ENCODE measurements around the gene MLLT1.

Gene MLLT1

GRCh38 chr19:6216996-6217751 is 62.6 kb downstream of the MLLT1 start:
- H3K9me3 ChIP-seq (ENCODE audit: insufficient read depth, low read depth, low read length) = no peaks in the 10 kb centered on the region
- no peaks in the 10 kb centered on the region for H3K27me3 ChIP-seq (ENCODE audit: insufficient read depth, low read length, poor library complexity, severe bottlenecking)
- H3K4me1 ChIP-seq (ENCODE audit: insufficient read depth, low read length, poor library complexity, severe bottlenecking) = no peaks in the 10 kb centered on the region
- no peak overlapping the region for H3K4me2 ChIP-seq (ENCODE audit: low read depth, low read length, poor library complexity, severe bottlenecking)
- H3F3A ChIP-seq (ENCODE audit: low read depth) = no peaks in the 10 kb centered on the region
- H3K4me3 ChIP-seq (ENCODE audit: low read length, poor library complexity, severe bottlenecking) = no peak overlapping the region
- peaks cover 3% of the 10 kb centered on the region for H4K20me1 ChIP-seq (ENCODE audit: insufficient read depth, low read length, poor library complexity, severe bottlenecking)
- no peak for TF ChIP-seq CTCF (conservative IDR thresholded peaks at IDR 0.05; ENCODE audit: low read length)
- no peak for TF ChIP-seq EZH2phosphoT487 (IDR thresholded peaks at IDR 0.05; ENCODE audit: borderline replicate concordance)
- no peaks in the 10 kb centered on the region for H3K9me2 ChIP-seq (replicated peaks; ENCODE audit: low read depth, low read length)
- no peak overlapping the region for H3K9ac ChIP-seq (ENCODE audit: low read depth, low read length, poor library complexity, severe bottlenecking)
- H3K36me3 ChIP-seq (ENCODE audit: insufficient read depth, low read length) = peaks cover 20% of the 10 kb centered on the region; the same call in 1 of the 2 replicates
- no peaks in the 10 kb centered on the region for H3K79me2 ChIP-seq (ENCODE audit: insufficient read depth, low read length)
- H2AFZ ChIP-seq (ENCODE audit: low read length) = no peak overlapping the region

- H3K4me2 ChIP-seq (ENCODE audit: low read depth, low read length, poor library complexity, severe bottlenecking) = no peak overlapping the region
- no peak overlapping the region for H3K4me3 ChIP-seq (ENCODE audit: low read length, poor library complexity, severe bottlenecking)
Measured at GRCh38 chr19:6216236-6216995, 63.4 kb downstream of the MLLT1 start.

GRCh38 chr19:6215701-6216235 is 64.0 kb downstream of the MLLT1 start:
- Histone ChIP-seq H3F3A (ENCODE audit: low read depth) (no peaks in the 10 kb centered on the region), H3K36me3 (ENCODE audit: insufficient read depth, low read length) (peaks cover 9% of the 10 kb centered on the region; the same call in 1 of the 2 replicates), H3K27me3 (ENCODE audit: insufficient read depth, low read length, poor library complexity, severe bottlenecking) (no peaks in the 10 kb centered on the region), H3K4me1 (ENCODE audit: insufficient read depth, low read length, poor library complexity, severe bottlenecking) (no peaks in the 10 kb centered on the region), H3K9me2 (replicated peaks; ENCODE audit: low read depth, low read length) (no peaks in the 10 kb centered on the region), H3K4me2 (ENCODE audit: low read depth, low read length, poor library complexity, severe bottlenecking) (no peak overlapping the region), H2AFZ (ENCODE audit: low read length) (no peak overlapping the region), H3K79me2 (ENCODE audit: insufficient read depth, low read length) (no peaks in the 10 kb centered on the region), H3K4me3 (ENCODE audit: low read length, poor library complexity, severe bottlenecking) (no peak overlapping the region), H3K9ac (ENCODE audit: low read depth, low read length, poor library complexity, severe bottlenecking) (no peak overlapping the region), H4K20me1 (ENCODE audit: insufficient read depth, low read length, poor library complexity, severe bottlenecking) (peaks cover 3% of the 10 kb centered on the region), H3K9me3 (ENCODE audit: insufficient read depth, low read depth, low read length) (no peaks in the 10 kb centered on the region)
- TF ChIP-seq CTCF (conservative IDR thresholded peaks at IDR 0.05; ENCODE audit: low read length) (no peak), EZH2phosphoT487 (IDR thresholded peaks at IDR 0.05; ENCODE audit: borderline replicate concordance) (no peak)

More at GRCh38 chr19:6216236-6216995, 63.4 kb downstream of the MLLT1 start:
- Histone ChIP-seq H3K9me3 (ENCODE audit: insufficient read depth, low read depth, low read length) (no peaks in the 10 kb centered on the region), H3F3A (ENCODE audit: low read depth) (no peaks in the 10 kb centered on the region), H3K4me1 (ENCODE audit: insufficient read depth, low read length, poor library complexity, severe bottlenecking) (no peaks in the 10 kb centered on the region), H3K9me2 (replicated peaks; ENCODE audit: low read depth, low read length) (no peaks in the 10 kb centered on the region), H3K79me2 (ENCODE audit: insufficient read depth, low read length) (no peaks in the 10 kb centered on the region), H3K27me3 (ENCODE audit: insufficient read depth, low read length, poor library complexity, severe bottlenecking) (no peaks in the 10 kb centered on the region), H4K20me1 (ENCODE audit: insufficient read depth, low read length, poor library complexity, severe bottlenecking) (peaks cover 3% of the 10 kb centered on the region), H3K36me3 (ENCODE audit: insufficient read depth, low read length) (peaks cover 13% of the 10 kb centered on the region; the same call in 1 of the 2 replicates), H2AFZ (ENCODE audit: low read length) (no peak overlapping the region), H3K9ac (ENCODE audit: low read depth, low read length, poor library complexity, severe bottlenecking) (no peak overlapping the region)
- TF ChIP-seq CTCF (conservative IDR thresholded peaks at IDR 0.05; ENCODE audit: low read length) (no peak), EZH2phosphoT487 (IDR thresholded peaks at IDR 0.05; ENCODE audit: borderline replicate concordance) (no peak)

Data from Loucy (cell line).